Vagina (tissue), 2 donors: ENCODE data around the gene GPR35. TPM values are rescaled to one million over a fixed set of nuclear protein-coding genes. Genes with fewer than 3 reads are reported as not detected.

ENCODE experiments used
- DNase-seq, 2 donors: peaks; one replicate each; pipeline ENCODE4 v3.0.0-alpha.2; 2017; ENCODE audit errors: extremely low spot score in 2 of 2
- H3K27ac ChIP-seq: fragments of 200-600 bp; sonication (generic); one replicate; pipeline ENCODE4 v1.5.1; 2019
- H3K27me3 ChIP-seq: fragments of 200-600 bp; sonication (generic); one replicate; pipeline ENCODE4 v1.5.1; 2019
- H3K36me3 ChIP-seq, 2 donors: fragments of 200-600 bp; sonication (generic); one replicate each; pipeline ENCODE4 v1.5.1; 2017 to 2019
- H3K4me1 ChIP-seq: fragments of 200-600 bp; sonication (generic); one replicate; pipeline ENCODE4 v1.5.1; 2019
- H3K4me3 ChIP-seq, 2 donors: fragments of 200-600 bp; sonication (generic); 1 replicate in 1 of 2; 2 replicates in 1 of 2; pipeline ENCODE4 v1.5.1; 2016 to 2019
- H3K9me3 ChIP-seq: fragments of 200-600 bp; sonication (generic); one replicate; pipeline ENCODE4 v1.5.1; 2019
- POLR2A ChIP-seq, 2 donors: fragments of 450-650 bp; IDR thresholded peaks; one replicate each; pipeline ENCODE4 v1.6.1; 2017; ENCODE audit warnings: antibody characterized with exemption in 2 of 2, mild to moderate bottlenecking in 2 of 2, moderate library complexity in 2 of 2
- POLR2AphosphoS5 ChIP-seq, 2 donors: sonication (generic); formaldehyde crosslinking; IDR thresholded peaks; one replicate each; pipeline ENCODE4 v1.9.0; 2017; ENCODE audit warnings: antibody characterized with exemption in 2 of 2, mild to moderate bottlenecking in 2 of 2, low read depth in 1 of 2; ENCODE audit not compliant: insufficient read depth in 1 of 2
- intact Hi-C: fragments of 100-400 bp; cut with DNase I; formaldehyde crosslinking; loops from one replicate; pipeline ENCODE4 v1.15.1; 2023
- total RNA-seq: library from RNA; depleted of rRNA; stranded (reverse); fragments of >200 nt; gene quantifications from one replicate; pipeline ENCODE4 v1.2.3, GENCODE V29; 2016
- TF ChIP-seq, protein P1 (sequence below), 3 experiments: fragments of 450-650 bp in 2 of 3; fragments of 200-600 bp in 1 of 3; sonication (generic) in 1 of 3; IDR thresholded peaks; one replicate each; pipeline ENCODE4 v1.5.1; 2017 to 2019; ENCODE audit warnings: antibody characterized with exemption in 3 of 3, mild to moderate bottlenecking in 2 of 3, moderate library complexity in 2 of 3

The GPR35 gene
- total RNA-seq, 1 donor from 2014 or later: 3.9 TPM

GRCh38 chr2:240648155-240648649 is 22.9 kb downstream of the GPR35 start:
- TF ChIP-seq, protein P1, sequence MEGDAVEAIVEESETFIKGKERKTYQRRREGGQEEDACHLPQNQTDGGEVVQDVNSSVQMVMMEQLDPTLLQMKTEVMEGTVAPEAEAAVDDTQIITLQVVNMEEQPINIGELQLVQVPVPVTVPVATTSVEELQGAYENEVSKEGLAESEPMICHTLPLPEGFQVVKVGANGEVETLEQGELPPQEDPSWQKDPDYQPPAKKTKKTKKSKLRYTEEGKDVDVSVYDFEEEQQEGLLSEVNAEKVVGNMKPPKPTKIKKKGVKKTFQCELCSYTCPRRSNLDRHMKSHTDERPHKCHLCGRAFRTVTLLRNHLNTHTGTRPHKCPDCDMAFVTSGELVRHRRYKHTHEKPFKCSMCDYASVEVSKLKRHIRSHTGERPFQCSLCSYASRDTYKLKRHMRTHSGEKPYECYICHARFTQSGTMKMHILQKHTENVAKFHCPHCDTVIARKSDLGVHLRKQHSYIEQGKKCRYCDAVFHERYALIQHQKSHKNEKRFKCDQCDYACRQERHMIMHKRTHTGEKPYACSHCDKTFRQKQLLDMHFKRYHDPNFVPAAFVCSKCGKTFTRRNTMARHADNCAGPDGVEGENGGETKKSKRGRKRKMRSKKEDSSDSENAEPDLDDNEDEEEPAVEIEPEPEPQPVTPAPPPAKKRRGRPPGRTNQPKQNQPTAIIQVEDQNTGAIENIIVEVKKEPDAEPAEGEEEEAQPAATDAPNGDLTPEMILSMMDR (IDR thresholded peaks at IDR 0.05): no peak
- TF ChIP-seq POLR2AphosphoS5 (IDR thresholded peaks at IDR 0.05; ENCODE audit: insufficient read depth in 1 of 2, low read depth in 1 of 2) (no peak), POLR2A (IDR thresholded peaks at IDR 0.05) (no peak)
- H3K4me1 ChIP-seq: no peaks in the 10 kb centered on the region
- no peak overlapping the region for H3K27ac ChIP-seq
- no peak overlapping the region for H3K4me3 ChIP-seq
- no peaks in the 10 kb centered on the region for H3K9me3 ChIP-seq
- no peak for DNase-seq
- no peaks in the 10 kb centered on the region for H3K27me3 ChIP-seq
- no peaks in the 10 kb centered on the region for H3K36me3 ChIP-seq
- intact Hi-C loops: no loop called here

DNA sequence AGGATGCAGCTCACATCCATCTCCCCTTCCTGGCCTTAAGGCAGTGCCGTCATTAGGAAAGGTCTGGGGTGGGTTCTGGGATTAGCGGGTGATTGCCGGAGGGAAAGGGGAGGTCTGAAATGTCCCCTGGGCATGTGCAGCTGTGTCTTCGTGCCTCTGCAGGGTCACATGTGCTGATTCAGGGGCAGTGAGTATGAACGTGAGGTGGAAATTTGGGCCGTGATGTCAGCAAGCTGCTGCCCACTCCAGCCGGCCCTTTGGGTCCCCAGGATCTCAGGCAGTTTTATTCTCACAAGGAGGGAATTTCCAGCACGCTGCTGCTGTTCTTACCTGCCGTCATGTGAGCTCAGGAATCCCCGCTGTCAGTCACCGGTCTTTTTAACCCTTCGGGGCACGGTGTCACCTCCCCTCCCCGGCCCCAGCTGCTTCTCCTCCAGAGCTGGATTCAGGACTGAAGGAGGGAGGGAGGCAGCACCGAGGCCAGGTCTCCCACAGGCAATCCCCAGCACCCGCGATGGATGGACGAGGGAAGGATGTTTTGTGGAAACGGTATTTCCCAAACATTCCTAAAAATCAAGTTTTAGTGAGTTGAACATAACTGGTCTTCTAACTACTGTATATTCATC is 23.5 kb downstream of the GPR35 start:
- Histone ChIP-seq H3K9me3 (no peaks in the 10 kb centered on the region), H3K27me3 (no peaks in the 10 kb centered on the region), H3K27ac (no peak overlapping the region), H3K4me1 (no peaks in the 10 kb centered on the region), H3K36me3 (no peaks in the 10 kb centered on the region), H3K4me3 (no peak overlapping the region)
- TF ChIP-seq, protein P1 (IDR thresholded peaks at IDR 0.05): no peak
- no peak for TF ChIP-seq POLR2AphosphoS5 (IDR thresholded peaks at IDR 0.05; ENCODE audit: insufficient read depth in 1 of 2, low read depth in 1 of 2)
- TF ChIP-seq POLR2A (IDR thresholded peaks at IDR 0.05): no peak
- intact Hi-C loops: no loop called here
- DNase-seq: peak in 1 of 2 donors; percentile 79

GRCh38 chr2:240649331-240649730 is 24.1 kb downstream of the GPR35 start:
- Histone ChIP-seq H3K9me3 (no peaks in the 10 kb centered on the region), H3K4me3 (no peak overlapping the region), H3K4me1 (no peaks in the 10 kb centered on the region), H3K27ac (no peak overlapping the region), H3K36me3 (no peaks in the 10 kb centered on the region), H3K27me3 (no peaks in the 10 kb centered on the region)
- DNase-seq: no peak
- TF ChIP-seq POLR2A (IDR thresholded peaks at IDR 0.05): no peak
- TF ChIP-seq, protein P1 (IDR thresholded peaks at IDR 0.05): no peak
- no peak for TF ChIP-seq POLR2AphosphoS5 (IDR thresholded peaks at IDR 0.05; ENCODE audit: insufficient read depth in 1 of 2, low read depth in 1 of 2)
- intact Hi-C loops: no loop called here

DNA sequence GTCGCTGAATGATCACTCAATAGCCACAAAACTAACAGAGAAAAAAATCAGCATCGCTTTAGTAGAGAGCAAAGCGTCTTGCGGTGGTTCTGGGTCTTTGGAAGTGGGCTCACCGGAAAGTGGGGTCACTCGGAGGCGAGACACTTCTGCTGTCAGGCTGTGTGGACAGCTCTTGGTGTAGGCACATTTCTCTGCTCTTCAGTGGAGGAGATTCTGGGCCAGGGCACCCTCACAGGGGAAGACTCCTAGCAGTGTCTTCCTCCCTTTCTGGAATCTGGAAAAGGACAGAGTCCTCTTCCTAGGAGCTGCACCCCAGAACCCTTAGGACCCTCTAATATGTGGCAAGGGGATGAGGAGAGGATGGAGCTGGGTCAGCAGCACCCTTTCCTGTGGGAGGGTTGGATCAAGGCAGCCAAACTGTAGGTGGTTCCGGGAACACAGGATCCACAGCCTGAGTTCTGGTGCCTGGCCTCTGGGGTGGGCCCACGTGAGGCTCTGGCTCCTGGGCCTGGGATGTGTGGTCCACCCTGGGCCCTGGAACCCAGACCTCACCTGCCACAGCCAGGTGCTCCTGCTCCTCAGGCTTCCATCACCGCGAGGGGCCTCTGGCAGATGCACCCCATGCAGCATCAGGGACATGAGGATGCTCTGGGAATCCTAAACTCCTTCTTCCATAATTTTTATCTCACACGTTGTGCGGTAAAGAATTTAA is 25.1 kb downstream of the GPR35 start:
- H3K4me3 ChIP-seq: no peak overlapping the region
- no peaks in the 10 kb centered on the region for H3K9me3 ChIP-seq
- H3K27me3 ChIP-seq: no peaks in the 10 kb centered on the region
- peak in 1 of 2 donors; percentile 77 for DNase-seq
- H3K4me1 ChIP-seq: no peaks in the 10 kb centered on the region
- TF ChIP-seq POLR2AphosphoS5 (IDR thresholded peaks at IDR 0.05; ENCODE audit: insufficient read depth in 1 of 2, low read depth in 1 of 2) (no peak), POLR2A (IDR thresholded peaks at IDR 0.05) (no peak)
- TF ChIP-seq, protein P1 (IDR thresholded peaks at IDR 0.05): no peak
- no peaks in the 10 kb centered on the region for H3K36me3 ChIP-seq
- H3K27ac ChIP-seq: no peak overlapping the region
- intact Hi-C loops: no loop called here

- no peaks in the 10 kb centered on the region for H3K27me3 ChIP-seq
- H3K27ac ChIP-seq: no peak overlapping the region
- no peak overlapping the region for H3K4me3 ChIP-seq
- H3K9me3 ChIP-seq: no peaks in the 10 kb centered on the region
- no peak for DNase-seq
- no peaks in the 10 kb centered on the region for H3K36me3 ChIP-seq
- intact Hi-C loops: no loop called here
- TF ChIP-seq POLR2A (IDR thresholded peaks at IDR 0.05) (no peak), POLR2AphosphoS5 (IDR thresholded peaks at IDR 0.05; ENCODE audit: insufficient read depth in 1 of 2, low read depth in 1 of 2) (no peak)
- TF ChIP-seq, protein P1 (IDR thresholded peaks at IDR 0.05): no peak
- no peaks in the 10 kb centered on the region for H3K4me1 ChIP-seq
Measured at GRCh38 chr2:240651185-240651584, 25.9 kb downstream of the GPR35 start.
